Neutrophil (primary cell): ENCODE results near the gene SRPK3.

Source experiments
- H3K27ac ChIP-seq: fragments of 200-600 bp; sonication (generic); 2 replicates; pipeline ENCODE4 v1.5.1; 2016; ENCODE audit warnings: mild to moderate bottlenecking, moderate library complexity
- H3K27me3 ChIP-seq: fragments of 200-600 bp; sonication (generic); 2 replicates; pipeline ENCODE4 v1.6.0; 2016; ENCODE audit warnings: mild to moderate bottlenecking
- H3K36me3 ChIP-seq: fragments of 200-600 bp; sonication (generic); 2 replicates; pipeline ENCODE4 v1.5.1; 2017
- H3K4me1 ChIP-seq, 2 experiments: fragments of 200-600 bp in 1 of 2; sonication (generic) in 1 of 2; 1 replicate in 1 of 2; 2 replicates in 1 of 2; pipeline versions ENCODE4 v1.5.1 to v1.6.1; 2013 to 2016; ENCODE audit warnings: low read depth in 1 of 2, low read length in 1 of 2, mild to moderate bottlenecking in 1 of 2, moderate library complexity in 1 of 2; ENCODE audit not compliant: control insufficient read depth in 1 of 2, insufficient read depth in 1 of 2
- H3K4me3 ChIP-seq, 2 experiments: fragments of 200-600 bp in 1 of 2; sonication (generic) in 1 of 2; 1 replicate in 1 of 2; 2 replicates in 1 of 2; pipeline ENCODE4 v1.5.1; 2013 to 2016; ENCODE audit warnings: low read depth in 1 of 2, low read length in 1 of 2, mild to moderate bottlenecking in 1 of 2, moderate library complexity in 1 of 2
- H3K9me3 ChIP-seq: fragments of 200-600 bp; sonication (generic); 2 replicates; pipeline ENCODE4 v1.5.1; 2016
- TF ChIP-seq, protein P1 (sequence below): fragments of 200-600 bp; sonication (generic); IDR thresholded peaks from 2 replicates; pipeline ENCODE4 v1.5.1; 2016; ENCODE audit warnings: antibody characterized with exemption

SRPK3 gene

DNA sequence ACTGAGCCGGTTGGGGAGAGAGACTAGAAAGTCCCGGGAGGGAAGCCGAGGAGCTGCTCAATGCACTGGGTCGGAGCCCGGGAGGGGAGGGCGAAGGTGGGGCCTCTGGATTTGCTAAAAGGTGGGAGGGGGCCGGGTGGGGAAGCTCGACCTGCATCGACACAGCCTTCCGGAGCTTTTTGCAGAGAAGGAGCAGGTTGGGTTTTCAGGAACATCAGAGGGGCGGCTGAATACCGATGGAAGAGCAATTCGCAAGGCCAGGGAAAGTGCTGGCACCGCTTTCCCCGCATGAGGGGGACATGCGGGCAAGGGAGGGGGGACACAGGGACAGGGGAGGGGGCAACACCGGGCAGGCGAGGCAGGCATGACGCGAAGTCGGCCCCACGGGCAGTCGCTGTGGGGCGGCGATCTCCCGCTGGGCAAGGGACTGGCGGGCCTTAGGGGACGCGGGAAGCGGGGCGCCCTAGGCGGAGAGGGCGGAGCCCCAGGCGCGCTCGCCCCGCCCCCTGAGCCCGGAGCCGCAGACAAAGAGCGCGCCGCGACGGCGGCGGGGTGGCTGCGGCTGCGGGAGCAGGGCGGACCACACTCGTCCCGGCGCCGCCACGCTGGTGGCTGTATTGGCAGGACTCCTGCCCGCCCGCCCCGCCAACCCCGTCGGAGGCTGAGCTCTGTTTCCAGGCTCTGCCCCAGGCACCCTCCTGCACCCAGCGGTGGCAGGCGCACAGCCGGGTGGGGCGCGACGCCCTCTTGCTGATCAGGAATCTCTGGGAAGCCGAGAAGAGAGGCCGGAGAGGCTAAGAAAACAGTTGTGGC, 37.9 kb downstream of the SRPK3 start:
- no peak overlapping the region for H3K4me3 ChIP-seq
- no peak overlapping the region for H3K27ac ChIP-seq
- no peaks in the 10 kb centered on the region for H3K9me3 ChIP-seq
- TF ChIP-seq, protein P1, sequence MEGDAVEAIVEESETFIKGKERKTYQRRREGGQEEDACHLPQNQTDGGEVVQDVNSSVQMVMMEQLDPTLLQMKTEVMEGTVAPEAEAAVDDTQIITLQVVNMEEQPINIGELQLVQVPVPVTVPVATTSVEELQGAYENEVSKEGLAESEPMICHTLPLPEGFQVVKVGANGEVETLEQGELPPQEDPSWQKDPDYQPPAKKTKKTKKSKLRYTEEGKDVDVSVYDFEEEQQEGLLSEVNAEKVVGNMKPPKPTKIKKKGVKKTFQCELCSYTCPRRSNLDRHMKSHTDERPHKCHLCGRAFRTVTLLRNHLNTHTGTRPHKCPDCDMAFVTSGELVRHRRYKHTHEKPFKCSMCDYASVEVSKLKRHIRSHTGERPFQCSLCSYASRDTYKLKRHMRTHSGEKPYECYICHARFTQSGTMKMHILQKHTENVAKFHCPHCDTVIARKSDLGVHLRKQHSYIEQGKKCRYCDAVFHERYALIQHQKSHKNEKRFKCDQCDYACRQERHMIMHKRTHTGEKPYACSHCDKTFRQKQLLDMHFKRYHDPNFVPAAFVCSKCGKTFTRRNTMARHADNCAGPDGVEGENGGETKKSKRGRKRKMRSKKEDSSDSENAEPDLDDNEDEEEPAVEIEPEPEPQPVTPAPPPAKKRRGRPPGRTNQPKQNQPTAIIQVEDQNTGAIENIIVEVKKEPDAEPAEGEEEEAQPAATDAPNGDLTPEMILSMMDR, result no peak
- peaks cover 79% of the 10 kb centered on the region for H3K27me3 ChIP-seq
- no peaks in the 10 kb centered on the region for H3K36me3 ChIP-seq
- H3K4me1 ChIP-seq, result no peaks in the 10 kb centered on the region

DNA sequence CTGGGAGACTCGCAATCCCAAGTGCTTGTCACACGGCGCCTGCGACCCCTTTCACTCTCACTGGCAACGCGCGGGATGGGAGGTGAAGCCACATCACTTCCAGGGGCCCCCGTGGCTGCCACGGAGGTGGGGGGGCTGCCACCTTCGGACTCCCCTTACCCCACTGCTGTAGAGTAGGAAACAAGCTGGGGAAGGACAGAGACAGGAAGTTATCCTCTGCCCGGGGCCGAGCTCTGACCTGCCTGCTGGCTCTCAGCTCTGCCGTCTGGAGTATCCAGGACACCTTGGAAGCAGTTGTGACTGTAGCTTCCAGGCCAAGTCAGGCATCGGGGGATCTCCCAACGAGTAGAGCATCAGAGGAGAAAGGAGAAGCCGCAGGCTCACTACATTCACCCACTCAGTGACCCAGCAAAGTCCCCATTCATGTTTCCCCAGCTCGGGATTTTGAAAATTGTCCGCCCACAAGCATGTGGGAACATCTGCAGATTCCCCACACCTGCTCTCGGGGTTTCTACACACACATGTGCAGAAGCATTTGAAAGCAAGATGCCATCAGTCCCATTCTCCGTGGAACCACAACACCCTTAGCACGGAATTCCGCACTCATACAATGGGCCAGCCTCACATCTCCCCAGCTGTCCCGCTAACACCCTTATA, 38.7 kb downstream of the SRPK3 start:
- Histone ChIP-seq H3K4me3 (no peak overlapping the region), H3K36me3 (no peaks in the 10 kb centered on the region), H3K27ac (no peak overlapping the region), H3K9me3 (no peaks in the 10 kb centered on the region), H3K27me3 (peaks cover 86% of the 10 kb centered on the region), H3K4me1 (no peaks in the 10 kb centered on the region)
- TF ChIP-seq, protein P1, result no peak

DNA sequence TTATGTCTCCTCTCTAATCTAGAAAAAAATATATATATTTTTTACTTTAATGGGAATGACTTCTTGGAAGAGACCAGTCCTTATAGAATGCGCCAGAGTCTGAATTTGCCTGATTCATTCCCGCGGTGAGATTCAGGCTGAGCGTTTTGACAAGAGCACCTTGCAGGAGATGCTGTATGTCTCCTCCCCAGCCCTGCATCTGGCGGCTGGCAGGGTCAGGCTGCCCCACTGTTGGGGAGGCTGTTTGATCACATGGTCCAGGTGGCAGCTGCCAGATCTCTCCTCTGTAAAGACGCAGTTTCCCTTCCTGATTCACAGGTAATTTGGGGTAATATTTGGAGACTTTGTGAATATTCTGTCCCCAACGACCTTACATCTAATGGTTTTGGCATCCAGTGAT, 39.8 kb downstream of the SRPK3 start:
- H3K36me3 ChIP-seq, result no peaks in the 10 kb centered on the region
- H3K27me3 ChIP-seq, result peaks cover 90% of the 10 kb centered on the region
- H3K4me1 ChIP-seq, result no peaks in the 10 kb centered on the region
- H3K4me3 ChIP-seq, result no peak overlapping the region
- TF ChIP-seq, protein P1, result no peak
- H3K9me3 ChIP-seq, result no peaks in the 10 kb centered on the region
- H3K27ac ChIP-seq, result no peak overlapping the region

DNA sequence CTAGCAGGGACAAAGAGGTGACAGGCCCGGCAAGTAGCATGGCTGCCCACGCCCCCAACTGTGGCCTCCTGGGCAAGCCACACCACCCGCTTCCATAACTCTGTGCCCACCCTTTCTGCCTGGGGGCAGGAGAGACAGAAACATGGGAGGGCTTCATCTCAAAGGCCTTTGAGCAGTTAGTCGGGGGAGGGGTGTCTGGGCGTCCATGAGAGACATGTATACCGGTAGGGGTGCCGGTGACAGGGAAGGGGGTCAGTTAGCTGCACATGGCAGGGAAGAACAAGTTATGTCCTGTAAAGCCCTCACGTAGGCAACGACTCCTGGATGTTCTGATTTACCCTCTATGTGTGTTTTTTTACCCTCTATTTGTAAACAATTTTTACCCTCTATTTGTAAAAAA, 40.2 kb downstream of the SRPK3 start:
- TF ChIP-seq, protein P1, result no peak
- Histone ChIP-seq H3K4me1 (no peaks in the 10 kb centered on the region), H3K27me3 (peaks cover 95% of the 10 kb centered on the region), H3K9me3 (no peaks in the 10 kb centered on the region), H3K36me3 (no peaks in the 10 kb centered on the region), H3K4me3 (no peak overlapping the region), H3K27ac (no peak overlapping the region)

DNA sequence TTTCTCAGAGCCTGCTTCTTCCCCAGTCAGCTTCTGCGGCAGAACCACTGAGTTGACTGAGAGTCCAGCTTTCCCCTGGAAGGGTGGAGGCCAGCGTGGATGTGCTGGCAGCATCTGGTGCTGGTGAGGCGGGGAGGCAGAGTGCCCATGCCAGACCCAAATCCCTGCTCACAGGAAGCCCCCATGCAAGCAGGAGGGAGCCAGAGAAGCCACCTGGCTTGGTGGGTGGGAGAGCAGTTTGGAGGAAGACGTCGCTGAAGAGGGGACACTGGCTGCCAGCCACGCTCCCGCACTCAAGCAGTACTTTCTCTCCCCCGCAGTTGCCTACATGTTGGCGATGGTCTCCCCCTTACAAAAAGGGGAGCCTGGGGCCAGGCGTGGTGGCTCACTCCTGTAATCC, 43.5 kb downstream of the SRPK3 start:
- TF ChIP-seq, protein P1, result no peak

More for the DNA sequence above, 43.5 kb downstream of the SRPK3 start:
- Histone ChIP-seq H3K4me1 (no peaks in the 10 kb centered on the region), H3K9me3 (no peaks in the 10 kb centered on the region), H3K27ac (no peak overlapping the region), H3K4me3 (no peak overlapping the region), H3K36me3 (no peaks in the 10 kb centered on the region), H3K27me3 (peaks cover 97% of the 10 kb centered on the region)
